Upper lobe of right lung (tissue), 1 donor: ENCODE results near the gene CARD10. TPM values are rescaled to one million over a fixed set of nuclear protein-coding genes. Genes with fewer than 3 reads are reported as not detected.
A peak's percentile ranks its signal among the peaks of the same experiment; 100 is the strongest.

Source experiments
- ATAC-seq: fragments of 200-7000 bp; cut with Tn5 transposase; one replicate; pipeline ENCODE4 v1.9.1; 2020; ENCODE audit warnings: mild to moderate bottlenecking, moderate library complexity
- DNase-seq: peaks from one replicate; pipeline ENCODE4 v3.0.0-alpha.2; 2020
- H3K27ac ChIP-seq: fragments of 200-600 bp; one replicate; pipeline ENCODE4 v1.8.0; 2022
- H3K27me3 ChIP-seq: fragments of 200-600 bp; one replicate; pipeline ENCODE4 v1.8.0; 2022; ENCODE audit warnings: mild to moderate bottlenecking
- H3K36me3 ChIP-seq: fragments of 200-600 bp; one replicate; pipeline ENCODE4 v1.8.0; 2022
- H3K4me1 ChIP-seq: fragments of 200-600 bp; one replicate; pipeline ENCODE4 v1.8.0; 2022
- H3K4me3 ChIP-seq: fragments of 200-600 bp; one replicate; pipeline ENCODE4 v1.8.0; 2022; ENCODE audit warnings: mild to moderate bottlenecking
- H3K9me3 ChIP-seq: fragments of 200-600 bp; one replicate; pipeline ENCODE4 v1.8.0; 2022
- intact Hi-C: fragments of 100-400 bp; cut with DNase I; formaldehyde crosslinking; loops from one replicate; pipeline ENCODE4 v1.11.0; 2022
- total RNA-seq: library from RNA; stranded (reverse); fragmentation: NEBNext Ultra II Directional; extraction: Animal tissue kit (Norgen Biotek cat#: 25700); gene quantifications from one replicate; pipeline ENCODE4 v1.2.1, GENCODE V29; 2021
- TF ChIP-seq, protein P1 (sequence below): fragments of 200-600 bp; IDR thresholded peaks from one replicate; pipeline ENCODE4 v1.8.0; 2022; ENCODE audit warnings: antibody characterized with exemption
- donor health status: DM: no; HTN: yes; CAD: no; lungs with severe emphysema.

CARD10 gene
- total RNA-seq, 1 donor from 2014 or later, result 17.0 TPM

DNA sequence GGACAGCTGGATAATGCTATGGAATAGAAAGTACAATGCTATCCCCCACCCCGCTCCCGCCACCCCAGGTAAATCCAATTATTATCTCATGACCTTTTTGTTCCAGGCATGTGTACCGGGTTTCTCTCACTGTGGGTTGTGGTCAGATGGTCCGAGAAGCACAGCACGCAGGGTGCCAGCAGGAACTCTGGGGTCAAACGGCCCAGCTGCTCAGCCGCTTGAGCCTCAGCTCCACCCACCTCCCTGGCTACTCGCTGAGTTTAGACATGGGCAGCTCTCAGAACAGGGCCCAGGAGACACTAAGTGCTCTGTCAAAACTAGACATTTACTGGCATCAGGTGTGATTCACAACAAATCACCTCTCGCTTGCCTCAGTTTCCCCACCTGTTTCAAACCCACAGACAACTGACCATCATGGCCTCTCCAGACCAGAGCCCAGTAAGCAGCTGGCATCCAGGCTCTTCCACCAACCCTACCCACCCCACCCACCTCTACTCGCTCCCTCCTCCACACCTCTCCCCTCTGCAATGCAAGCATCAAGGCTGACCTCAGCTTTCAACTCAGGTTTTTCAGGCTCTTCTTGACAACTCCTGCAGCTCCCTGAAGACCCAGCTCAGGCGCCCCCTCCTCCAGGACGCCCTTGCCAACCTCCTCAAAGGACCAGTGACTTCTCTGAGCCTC lies 20.0 kb downstream of the CARD10 start:
- DNase-seq (no peak), ATAC-seq (no peak)
- Histone ChIP-seq H3K9me3 (no peaks in the 10 kb centered on the region), H3K4me3 (no peak overlapping the region), H3K36me3 (no peaks in the 10 kb centered on the region), H3K27ac (no peak overlapping the region), H3K4me1 (peaks cover 38% of the 10 kb centered on the region), H3K27me3 (no peaks in the 10 kb centered on the region)
- intact Hi-C loops, result no loop called here
- TF ChIP-seq, protein P1, sequence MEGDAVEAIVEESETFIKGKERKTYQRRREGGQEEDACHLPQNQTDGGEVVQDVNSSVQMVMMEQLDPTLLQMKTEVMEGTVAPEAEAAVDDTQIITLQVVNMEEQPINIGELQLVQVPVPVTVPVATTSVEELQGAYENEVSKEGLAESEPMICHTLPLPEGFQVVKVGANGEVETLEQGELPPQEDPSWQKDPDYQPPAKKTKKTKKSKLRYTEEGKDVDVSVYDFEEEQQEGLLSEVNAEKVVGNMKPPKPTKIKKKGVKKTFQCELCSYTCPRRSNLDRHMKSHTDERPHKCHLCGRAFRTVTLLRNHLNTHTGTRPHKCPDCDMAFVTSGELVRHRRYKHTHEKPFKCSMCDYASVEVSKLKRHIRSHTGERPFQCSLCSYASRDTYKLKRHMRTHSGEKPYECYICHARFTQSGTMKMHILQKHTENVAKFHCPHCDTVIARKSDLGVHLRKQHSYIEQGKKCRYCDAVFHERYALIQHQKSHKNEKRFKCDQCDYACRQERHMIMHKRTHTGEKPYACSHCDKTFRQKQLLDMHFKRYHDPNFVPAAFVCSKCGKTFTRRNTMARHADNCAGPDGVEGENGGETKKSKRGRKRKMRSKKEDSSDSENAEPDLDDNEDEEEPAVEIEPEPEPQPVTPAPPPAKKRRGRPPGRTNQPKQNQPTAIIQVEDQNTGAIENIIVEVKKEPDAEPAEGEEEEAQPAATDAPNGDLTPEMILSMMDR, result no peak

DNA sequence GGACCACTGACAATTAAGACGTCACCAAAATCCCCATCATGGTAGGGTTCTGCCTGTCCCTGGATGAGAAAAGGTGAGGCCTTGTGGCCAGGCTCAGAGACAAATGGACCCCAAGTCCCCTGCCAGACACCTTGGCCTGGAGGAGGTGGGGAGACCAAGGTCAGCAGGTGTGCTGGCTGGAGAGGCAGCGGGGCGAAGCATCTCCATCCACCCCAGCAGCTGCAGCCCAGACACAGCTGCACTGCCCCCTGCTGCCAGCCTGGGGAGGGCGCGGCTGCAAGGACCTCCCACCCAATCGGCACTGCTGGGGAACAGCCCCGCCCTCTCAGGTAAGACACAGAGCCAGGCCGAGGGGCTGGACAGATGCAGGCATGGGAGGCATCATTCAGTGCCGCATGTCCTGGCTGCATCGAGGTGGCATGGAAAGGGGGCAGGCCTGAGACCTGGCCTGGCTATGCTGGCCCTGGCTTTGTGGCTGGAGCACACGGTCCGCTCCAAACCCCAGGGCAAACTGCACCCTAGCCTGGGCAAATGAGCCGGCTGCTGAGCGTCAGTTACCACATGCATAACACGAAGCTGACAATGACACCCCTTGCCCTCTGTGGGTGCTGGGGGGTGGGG lies 20.8 kb downstream of the CARD10 start:
- ATAC-seq, result peak; percentile 23
- TF ChIP-seq, protein P1, result peak; percentile 55
- Histone ChIP-seq H3K9me3 (no peaks in the 10 kb centered on the region), H3K4me3 (no peak overlapping the region), H3K4me1 (peaks cover 37% of the 10 kb centered on the region), H3K36me3 (no peaks in the 10 kb centered on the region), H3K27ac (no peak overlapping the region), H3K27me3 (no peaks in the 10 kb centered on the region)
- peak; percentile 68 for DNase-seq
- intact Hi-C loops, result no loop called here

DNA sequence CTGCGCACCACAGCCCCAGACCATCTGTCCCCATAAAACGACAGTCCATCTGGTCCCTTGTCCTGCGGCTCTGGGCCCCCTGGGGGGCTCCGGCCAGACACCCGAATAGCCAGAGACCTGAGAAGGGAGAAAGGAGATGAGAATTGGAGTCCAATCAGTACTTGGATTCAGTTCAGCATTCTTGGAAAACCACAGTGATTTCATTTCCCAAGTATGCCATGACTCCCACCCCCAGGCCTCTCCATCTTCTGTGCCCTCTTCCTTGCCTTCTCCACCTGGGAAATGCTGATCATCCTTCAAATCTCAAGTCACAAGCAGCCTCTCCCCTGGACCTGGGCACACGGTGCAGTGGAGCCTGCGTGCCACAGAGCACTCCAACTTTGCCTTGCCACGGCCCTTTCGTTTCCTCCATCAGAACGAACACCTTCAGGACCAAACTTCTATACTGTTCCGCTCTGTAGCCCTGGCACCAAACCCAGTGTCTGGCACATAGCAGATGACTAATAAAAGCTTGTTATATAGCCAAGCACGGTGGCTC lies 22.1 kb downstream of the CARD10 start:
- intact Hi-C loops, result no loop called here
- DNase-seq, result no peak

DNA sequence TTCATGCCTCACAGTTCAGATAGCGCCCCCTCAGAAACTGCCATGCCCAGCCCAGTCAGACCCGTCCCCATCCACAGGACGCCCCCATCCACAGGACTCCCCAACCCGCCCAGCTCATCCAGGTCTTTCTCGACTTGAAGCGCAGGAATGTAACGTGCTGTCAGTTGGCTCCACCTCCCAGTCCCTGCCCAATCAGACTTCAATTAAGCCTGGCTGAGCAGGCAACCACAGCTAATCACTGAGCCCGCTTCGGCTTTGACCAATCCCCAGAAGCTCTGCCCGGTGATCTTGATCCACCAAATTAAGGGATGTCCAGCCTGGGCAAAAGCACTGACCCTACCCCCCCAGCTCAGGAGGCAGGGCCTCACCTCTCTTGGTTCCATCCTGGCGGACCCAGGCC lies 22.6 kb downstream of the CARD10 start:
- intact Hi-C loops, result no loop called here
- no peak for DNase-seq
- Histone ChIP-seq H3K4me3 (no peak overlapping the region), H3K27ac (no peak overlapping the region), H3K36me3 (no peaks in the 10 kb centered on the region), H3K27me3 (no peaks in the 10 kb centered on the region), H3K4me1 (peaks cover 25% of the 10 kb centered on the region), H3K9me3 (no peaks in the 10 kb centered on the region)
- TF ChIP-seq, protein P1, result no peak
- ATAC-seq, result no peak

More for the DNA sequence above, 22.1 kb downstream of the CARD10 start:
- no peak overlapping the region for H3K4me3 ChIP-seq
- TF ChIP-seq, protein P1, result no peak
- no peak overlapping the region for H3K27ac ChIP-seq
- H3K27me3 ChIP-seq, result no peaks in the 10 kb centered on the region
- peaks cover 29% of the 10 kb centered on the region for H3K4me1 ChIP-seq
- no peaks in the 10 kb centered on the region for H3K36me3 ChIP-seq
- ATAC-seq, result no peak
- H3K9me3 ChIP-seq, result no peaks in the 10 kb centered on the region

DNA sequence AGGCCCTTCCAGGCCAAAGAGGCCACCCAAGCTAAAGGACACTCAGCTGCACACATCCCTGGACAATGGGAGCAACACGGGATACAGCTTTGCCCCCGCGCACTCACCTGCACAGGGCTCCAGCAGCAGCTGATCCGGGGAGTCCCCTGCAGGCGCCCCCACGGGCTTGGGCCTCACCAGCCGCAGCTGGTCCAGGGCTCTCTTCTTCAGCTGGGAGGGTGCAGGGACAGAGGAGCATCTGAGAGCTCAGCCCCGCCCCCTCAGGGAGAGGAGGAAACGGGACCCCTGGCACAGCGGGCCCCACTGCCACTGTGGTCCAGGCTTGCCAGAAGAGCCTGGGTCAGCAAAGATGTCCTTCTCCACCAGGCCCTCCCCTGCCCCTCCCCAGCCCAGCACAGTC lies 25.2 kb downstream of the CARD10 start:
- no peaks in the 10 kb centered on the region for H3K27me3 ChIP-seq
- H3K27ac ChIP-seq, result no peak overlapping the region
- peaks cover 6% of the 10 kb centered on the region for H3K4me1 ChIP-seq
- H3K36me3 ChIP-seq, result no peaks in the 10 kb centered on the region
- TF ChIP-seq, protein P1, result no peak
- H3K9me3 ChIP-seq, result no peaks in the 10 kb centered on the region
- intact Hi-C loops, result no loop called here
- ATAC-seq (no peak), DNase-seq (no peak)
- H3K4me3 ChIP-seq, result no peak overlapping the region
